Stimulated activated CD4-positive, alpha-beta T cell treated with anti-CD3 and anti-CD28 coated beads, Interleukin-2, amount 100 ng/mL, for 48 hours (primary cell): ENCODE data around the gene VAMP1.
"Not testable (repeated sequence)": the region's sequence is repeated elsewhere in the genome, so short reads cannot be mapped to it uniquely, and the experiment has no call there.

ENCODE experiments used
- DNase-seq, 2 donors: peaks; one replicate each; pipeline ENCODE4 v3.0.0-alpha.2; 2020

VAMP1 gene, protein sequence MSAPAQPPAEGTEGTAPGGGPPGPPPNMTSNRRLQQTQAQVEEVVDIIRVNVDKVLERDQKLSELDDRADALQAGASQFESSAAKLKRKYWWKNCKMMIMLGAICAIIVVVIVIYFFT

DNA sequence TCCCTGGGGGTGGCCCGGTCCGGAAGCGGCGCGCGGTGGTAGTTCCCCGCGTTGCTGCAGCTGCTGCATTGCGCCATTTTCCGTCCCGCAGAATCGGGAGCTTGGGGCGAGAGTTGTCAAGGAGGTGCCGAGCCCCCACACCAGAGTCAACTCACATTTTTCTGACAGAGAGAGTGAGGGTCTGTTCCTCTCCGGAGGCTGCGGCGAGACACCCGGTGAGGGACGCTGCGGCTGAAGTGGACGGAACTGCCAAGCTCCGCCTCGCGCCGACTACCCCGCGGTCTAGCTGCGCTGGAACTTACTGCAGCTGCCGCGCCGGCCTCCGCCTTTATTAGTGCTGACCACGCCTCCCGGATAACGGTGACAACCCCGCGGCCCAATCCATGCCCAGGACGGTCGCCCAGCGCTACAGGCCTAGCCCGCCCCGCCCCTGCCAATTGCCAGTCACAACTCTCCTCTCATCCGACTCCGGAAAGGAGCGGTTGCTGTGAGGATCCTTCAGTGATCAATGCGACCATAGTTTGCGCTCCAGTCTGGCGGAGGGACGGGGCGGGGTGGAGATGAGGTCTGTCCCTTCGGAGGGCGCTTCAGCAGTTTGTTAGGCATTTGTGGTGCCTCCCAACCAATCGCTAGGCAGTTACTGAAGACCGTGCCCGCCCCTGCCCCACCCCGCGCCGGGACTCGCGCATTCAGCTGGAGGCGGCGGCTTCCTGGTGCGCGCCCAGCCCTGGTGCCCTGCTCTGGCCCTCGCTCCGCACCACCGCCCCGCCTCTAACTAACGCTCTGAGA is at the start of gene VAMP1:
TSS of gene VAMP1 (minus strand) at position 303 of the 789 bp plus-strand sequence. CDS start at position 157, 146 bp downstream.
- DNase-seq, result peak; percentile 97

DNA sequence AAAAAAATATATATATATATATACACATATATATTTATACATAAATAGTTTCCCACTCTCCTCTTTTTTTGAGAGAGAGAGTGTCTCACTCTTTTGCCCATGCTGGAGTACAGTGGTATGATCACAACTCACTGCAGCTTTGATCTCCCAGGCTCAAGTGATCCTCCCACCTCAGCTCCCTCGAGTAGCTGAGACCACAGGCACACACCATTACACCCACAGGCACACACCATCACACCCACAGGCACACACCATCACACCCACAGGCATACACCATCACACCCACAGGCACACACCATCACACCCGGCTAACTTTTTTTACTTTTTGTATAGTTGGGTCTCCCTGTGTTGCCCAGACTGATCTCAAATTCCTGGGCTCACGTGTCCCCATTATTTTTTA is 49.7 kb upstream of the VAMP1 start:
- DNase-seq, result no peak

DNA sequence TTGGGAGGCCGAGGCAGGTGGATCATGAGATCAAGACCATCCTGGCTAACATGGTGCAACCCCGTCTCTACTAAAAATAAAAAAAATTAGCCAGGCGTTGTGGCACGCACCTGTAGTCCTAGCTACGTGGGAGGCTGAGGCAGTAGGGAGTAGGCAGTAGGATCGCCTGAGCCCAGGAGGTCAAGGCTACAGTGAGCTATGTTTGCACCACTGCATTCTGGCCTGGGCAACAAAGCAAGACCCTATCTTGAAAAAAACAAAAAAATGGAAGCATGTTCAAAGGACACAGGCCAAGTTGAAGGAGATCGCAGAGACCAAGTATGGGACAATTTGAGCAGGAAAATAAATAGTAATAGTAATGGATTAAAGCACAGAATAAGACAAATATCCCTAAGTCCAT is 37.6 kb upstream of the VAMP1 start:
- no peak for DNase-seq

DNA sequence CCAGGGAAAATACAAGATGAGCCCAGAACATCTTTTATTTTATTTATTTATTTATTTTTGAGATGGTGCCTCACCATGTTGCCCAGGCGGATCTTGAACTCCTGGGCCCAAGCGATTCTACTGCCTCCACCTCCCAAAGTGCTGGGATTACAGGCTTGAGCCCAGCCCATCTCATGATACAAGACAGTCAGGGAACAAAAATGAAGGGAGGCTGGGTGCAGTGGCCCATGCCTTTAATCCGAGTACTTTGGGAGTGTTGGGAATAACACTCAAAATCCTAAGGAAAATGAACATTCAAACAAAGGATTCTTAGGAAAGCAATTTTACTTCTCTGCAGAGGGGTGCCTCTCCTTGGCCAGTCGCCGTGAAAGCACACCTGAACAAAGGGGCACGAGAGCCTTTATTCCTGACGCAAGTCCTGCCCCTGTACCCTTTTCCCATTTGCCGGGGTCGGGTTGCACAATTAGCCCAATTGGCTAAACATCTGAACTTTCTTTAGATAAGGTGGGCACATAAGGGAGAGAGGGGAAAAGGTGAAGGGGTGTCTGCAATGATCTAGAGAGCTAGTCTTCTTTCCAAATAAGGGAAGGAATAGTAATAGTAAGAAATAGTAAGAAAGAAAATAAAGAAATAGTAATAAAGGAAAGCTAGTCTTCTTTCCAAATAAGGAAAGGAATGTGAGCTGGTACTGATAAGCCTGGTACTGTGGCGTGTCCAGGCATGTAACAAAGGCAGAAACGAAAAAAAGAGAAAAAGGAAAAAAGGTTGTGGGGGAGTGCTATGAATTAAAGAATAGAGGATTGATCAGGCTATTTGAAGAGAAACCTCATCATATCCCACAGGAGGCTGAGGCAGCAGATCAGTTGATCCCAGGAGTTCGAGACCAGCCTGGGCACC is 36.9 kb upstream of the VAMP1 start:
- DNase-seq, result no peak

DNA sequence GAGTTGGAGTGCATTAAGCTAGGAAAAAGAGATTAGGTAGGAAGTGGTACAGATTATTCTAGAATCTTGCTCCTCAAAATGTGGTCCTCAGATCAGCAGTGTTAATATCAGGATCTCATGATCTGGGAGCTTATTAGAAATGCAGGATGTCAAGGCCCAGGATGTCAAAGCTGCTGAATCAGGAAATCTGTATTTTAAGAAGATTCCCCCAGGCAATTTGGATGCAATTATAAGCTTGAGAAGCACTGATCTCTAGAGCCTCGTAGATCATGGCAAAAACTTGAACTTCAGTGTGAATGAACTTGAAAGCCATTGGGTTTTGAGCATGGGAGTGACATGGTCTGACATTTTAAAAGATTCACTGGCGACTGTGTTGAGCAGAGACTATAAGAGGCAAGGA is 30.0 kb upstream of the VAMP1 start:
- DNase-seq, result no peak

DNA sequence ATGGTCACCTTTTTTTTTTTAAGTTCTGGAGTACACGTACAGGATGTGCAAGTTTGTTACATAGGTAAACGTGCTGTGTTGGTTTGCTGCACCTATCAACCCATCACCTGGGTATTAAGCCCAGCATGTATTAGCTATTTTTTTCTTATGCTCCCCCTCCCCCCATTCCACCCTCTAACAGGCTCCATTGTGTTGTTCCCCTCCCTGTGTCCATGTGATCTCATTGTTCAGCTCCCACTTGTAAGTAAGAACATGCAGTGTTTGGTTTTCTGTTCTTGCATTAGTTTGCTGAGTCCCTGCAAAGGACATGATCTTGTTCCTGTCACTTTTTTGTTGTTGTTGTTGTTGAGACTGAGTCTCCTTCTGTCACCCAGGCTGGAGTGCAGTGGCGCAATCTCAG is 26.8 kb upstream of the VAMP1 start:
- not testable (repeated sequence) for DNase-seq

DNA sequence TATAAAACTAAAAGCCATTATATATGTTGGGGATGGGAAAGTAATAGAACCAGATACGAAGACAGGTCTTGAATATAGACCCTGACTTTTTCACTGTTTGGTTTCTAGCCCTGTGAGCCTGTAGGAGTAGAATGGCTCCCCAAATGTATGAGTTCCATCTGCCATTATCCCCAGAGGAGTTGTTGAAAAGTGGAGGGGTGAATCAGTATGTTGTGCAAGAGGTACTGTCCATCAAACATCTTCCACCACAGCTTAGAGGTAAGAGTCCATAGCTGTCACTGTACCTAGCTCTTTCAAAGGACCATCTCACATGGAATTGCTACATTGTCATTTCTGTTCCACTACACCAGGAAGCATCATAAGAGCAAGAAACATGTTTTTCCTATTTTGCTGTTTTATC is 24.5 kb upstream of the VAMP1 start:
- DNase-seq, result no peak

- DNase-seq, result no peak
Measured at GRCh38 chr12:6494258-6494743, 23.8 kb upstream of the VAMP1 start.

GRCh38 chr12:6493497-6494257 is 23.2 kb upstream of the VAMP1 start, which contains the start of gene NCAPD2:
Gene NCAPD2 (plus strand): TSS chr12:6494102. CDS start chr12:6495099, 997 bp downstream.
- peak; percentile 90 to 92 for DNase-seq

DNA sequence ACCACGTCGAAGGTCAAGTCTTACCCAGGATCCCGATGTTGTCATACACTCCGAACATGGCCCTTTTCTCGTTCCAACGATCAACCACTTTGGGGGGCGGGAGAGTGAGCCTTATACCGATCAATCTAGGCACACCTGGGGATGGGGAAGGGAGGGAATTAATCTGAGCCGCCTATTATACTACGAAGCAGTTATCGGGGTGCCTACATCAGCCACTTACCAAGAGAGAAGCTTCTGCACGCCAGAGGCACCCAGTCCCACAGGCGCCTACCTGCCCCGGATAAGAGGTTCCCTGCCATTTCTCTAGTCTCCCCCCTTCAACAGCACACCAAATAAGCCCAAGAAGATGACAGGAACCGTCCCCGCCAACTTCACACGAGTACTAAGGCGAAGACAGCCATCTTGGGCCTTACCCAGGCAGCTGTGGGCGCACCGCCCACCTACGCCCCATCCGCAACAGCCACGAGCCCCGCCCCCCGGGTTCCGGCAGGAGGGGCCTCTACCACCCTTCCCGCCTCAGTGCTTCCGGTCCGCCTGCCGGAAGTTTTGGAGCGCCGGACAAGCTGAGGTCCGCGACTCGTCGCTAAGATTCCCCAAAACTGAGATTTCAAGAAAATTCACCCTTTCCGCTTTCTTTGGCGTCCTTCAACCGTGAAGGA is 22.5 kb upstream of the VAMP1 start, which contains the start of gene MRPL51:
TSS of gene MRPL51 (minus strand) at position 425 of the 659 bp plus-strand sequence. CDS start at position 299, 126 bp downstream.
- DNase-seq, result peak; percentile 98

GRCh38 chr12:6490673-6491072 is 20.2 kb upstream of the VAMP1 start:
- not testable (repeated sequence) for DNase-seq

DNA sequence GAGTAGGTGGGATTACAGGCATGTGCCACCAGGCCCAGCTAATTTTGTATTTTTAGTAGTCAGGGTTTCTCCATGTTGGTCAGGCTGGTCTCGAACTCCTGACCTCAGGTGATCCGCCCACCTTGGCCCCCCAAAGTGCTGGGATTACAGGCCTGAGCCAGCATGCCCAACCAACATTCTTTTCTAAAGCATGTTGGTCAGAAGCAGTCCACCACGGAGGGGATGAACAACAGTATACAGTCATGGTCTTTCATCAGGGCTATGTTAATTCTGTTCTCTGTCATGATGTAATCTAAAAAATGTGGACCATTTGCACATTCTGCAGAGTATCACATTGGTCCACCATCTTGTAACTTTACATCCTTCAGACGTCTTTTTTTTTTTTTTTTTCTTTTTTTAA is 19.0 kb upstream of the VAMP1 start:
- no peak for DNase-seq

- DNase-seq, result no peak
Measured at GRCh38 chr12:6488240-6488639, 17.8 kb upstream of the VAMP1 start.

DNA sequence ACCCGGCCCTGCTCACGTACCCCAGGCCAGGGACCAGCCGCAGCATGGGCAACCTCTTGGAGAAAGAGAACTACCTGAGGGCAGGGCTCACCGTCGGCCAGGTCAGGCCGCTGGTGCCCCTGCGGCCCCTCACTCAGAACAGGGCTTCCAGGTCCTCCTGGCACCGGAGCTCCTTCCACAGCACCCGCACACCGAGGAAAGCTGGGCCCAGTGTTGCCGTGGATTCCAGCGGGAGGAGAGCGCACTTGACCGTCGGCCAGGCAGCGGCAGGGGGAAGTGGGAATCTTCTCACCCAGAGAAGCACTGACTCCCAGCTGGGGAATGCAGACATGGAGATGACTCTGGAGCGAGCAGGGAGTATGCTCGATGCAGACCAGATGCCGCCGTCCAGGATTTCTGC is 7.9 kb upstream of the VAMP1 start:
- DNase-seq, result no peak

- DNase-seq, result not testable (repeated sequence)
Measured at GRCh38 chr12:6477601-6478377, 7.3 kb upstream of the VAMP1 start.

GRCh38 chr12:6476489-6476888 is 6.0 kb upstream of the VAMP1 start:
- no peak for DNase-seq

- not testable (repeated sequence) for DNase-seq
Measured at GRCh38 chr12:6475233-6475975, 4.9 kb upstream of the VAMP1 start.

DNA sequence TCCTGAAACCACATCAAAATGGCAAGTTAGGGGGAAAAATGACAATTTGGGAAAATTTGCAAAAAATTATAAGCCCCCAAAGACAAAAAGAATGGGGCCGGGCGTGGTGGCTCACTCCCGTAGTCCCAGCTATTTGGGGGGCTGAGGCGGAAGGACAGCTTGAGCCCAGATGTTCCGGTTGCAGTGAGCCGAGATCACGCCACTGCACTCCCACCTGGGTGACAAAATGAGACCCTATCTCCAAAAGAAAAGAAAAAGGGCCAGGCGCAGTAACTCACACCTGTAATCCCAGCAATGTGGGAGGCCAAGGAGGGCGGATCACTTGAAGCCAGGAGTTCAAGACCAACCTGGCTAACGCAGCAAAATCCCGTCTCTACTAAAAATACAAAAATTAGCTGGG is 2.0 kb upstream of the VAMP1 start:
- no peak for DNase-seq

GRCh38 chr12:6471989-6472360 is 1.5 kb upstream of the VAMP1 start:
- DNase-seq, result no peak
